Measurements from ENCODE around the gene CCR4. TPM values are rescaled to one million over a fixed set of nuclear protein-coding genes. Genes with fewer than 3 reads are reported as not detected.

CCR4 gene
- total and polyA plus RNA-seq, 9 of the 15 experiments (the other 6 are each of a cell fraction or from before 2014, with no cell fraction given), result 0.04 to 0.47 (median 0.25) TPM; not detected in 1

DNA sequence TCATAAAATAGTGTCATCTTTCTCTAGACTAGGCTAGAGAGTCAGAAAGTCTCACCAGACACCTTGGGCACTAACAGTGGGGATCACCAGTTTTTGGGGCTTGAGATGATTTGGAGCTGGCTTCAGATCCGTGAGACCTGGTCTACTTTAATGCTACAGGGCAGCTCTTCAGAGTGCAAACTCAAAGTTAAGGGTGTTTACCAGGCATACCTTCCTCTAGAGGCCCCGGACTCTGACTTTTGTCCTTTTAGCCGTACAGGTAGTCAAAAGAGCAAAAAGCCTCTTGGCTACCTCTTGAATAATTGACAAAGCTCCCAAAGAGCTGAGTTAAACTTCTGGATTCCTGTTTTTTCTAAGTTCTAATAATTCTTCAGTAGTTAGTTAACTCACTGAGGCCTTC, 41.4 kb upstream of the CCR4 start (continued):
- TF ChIP-seq, protein P1, sequence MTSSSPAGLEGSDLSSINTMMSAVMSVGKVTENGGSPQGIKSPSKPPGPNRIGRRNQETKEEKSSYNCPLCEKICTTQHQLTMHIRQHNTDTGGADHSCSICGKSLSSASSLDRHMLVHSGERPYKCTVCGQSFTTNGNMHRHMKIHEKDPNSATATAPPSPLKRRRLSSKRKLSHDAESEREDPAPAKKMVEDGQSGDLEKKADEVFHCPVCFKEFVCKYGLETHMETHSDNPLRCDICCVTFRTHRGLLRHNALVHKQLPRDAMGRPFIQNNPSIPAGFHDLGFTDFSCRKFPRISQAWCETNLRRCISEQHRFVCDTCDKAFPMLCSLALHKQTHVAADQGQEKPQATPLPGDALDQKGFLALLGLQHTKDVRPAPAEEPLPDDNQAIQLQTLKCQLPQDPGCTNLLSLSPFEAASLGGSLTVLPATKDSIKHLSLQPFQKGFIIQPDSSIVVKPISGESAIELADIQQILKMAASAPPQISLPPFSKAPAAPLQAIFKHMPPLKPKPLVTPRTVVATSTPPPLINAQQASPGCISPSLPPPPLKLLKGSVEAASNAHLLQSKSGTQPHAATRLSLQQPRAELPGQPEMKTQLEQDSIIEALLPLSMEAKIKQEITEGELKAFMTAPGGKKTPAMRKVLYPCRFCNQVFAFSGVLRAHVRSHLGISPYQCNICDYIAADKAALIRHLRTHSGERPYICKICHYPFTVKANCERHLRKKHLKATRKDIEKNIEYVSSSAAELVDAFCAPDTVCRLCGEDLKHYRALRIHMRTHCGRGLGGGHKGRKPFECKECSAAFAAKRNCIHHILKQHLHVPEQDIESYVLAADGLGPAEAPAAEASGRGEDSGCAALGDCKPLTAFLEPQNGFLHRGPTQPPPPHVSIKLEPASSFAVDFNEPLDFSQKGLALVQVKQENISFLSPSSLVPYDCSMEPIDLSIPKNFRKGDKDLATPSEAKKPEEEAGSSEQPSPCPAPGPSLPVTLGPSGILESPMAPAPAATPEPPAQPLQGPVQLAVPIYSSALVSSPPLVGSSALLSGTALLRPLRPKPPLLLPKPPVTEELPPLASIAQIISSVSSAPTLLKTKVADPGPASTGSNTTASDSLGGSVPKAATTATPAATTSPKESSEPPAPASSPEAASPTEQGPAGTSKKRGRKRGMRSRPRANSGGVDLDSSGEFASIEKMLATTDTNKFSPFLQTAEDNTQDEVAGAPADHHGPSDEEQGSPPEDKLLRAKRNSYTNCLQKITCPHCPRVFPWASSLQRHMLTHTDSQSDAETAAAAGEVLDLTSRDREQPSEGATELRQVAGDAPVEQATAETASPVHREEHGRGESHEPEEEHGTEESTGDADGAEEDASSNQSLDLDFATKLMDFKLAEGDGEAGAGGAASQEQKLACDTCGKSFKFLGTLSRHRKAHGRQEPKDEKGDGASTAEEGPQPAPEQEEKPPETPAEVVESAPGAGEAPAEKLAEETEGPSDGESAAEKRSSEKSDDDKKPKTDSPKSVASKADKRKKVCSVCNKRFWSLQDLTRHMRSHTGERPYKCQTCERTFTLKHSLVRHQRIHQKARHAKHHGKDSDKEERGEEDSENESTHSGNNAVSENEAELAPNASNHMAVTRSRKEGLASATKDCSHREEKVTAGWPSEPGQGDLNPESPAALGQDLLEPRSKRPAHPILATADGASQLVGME (CRISPR knock-in tag; IDR thresholded peaks at IDR 0.05), result no peak
- TF ChIP-seq ZFPM2 (CRISPR knock-in tag; IDR thresholded peaks at IDR 0.05) (no peak), KAT2B (IDR thresholded peaks at IDR 0.05; ENCODE audit: low read depth, low read length) (no peak), TEAD2 (tag; IDR thresholded peaks at IDR 0.05) (no peak)

DNA sequence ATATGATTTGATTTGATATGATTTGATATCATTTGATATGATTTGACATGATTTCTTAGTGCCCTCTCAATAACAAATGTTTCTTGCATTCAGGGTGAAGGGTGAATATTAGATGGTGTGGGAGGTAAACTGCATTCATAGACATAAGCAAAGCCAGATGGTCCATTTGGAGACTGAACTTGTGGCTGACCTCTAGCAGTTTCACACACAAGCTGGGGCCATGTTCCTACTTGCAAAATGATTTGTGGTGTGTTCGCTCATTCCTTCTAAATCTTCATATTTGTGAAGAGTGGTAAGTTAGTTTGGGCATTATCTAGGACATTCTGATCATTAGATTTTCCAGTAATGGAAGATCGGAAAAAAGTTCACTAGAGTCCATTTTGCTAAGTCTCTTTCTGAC, 40.5 kb upstream of the CCR4 start:
- in situ Hi-C loops (cut with MboI), result no loop called here
- TF ChIP-seq PTRF (tag; IDR thresholded peaks at IDR 0.05) (no peak), KAT7 (CRISPR knock-in tag; IDR thresholded peaks at IDR 0.05; ENCODE audit: borderline replicate concordance) (no peak), FOXK2 (conservative IDR thresholded peaks at IDR 0.05 in 1 of 2, IDR thresholded peaks at IDR 0.05 in 1 of 2; ENCODE audit: low read depth in 2 of 2) (no peak), CAMTA2 (CRISPR knock-in tag; conservative IDR thresholded peaks at IDR 0.05) (no peak)
- TF ChIP-seq, protein P2, sequence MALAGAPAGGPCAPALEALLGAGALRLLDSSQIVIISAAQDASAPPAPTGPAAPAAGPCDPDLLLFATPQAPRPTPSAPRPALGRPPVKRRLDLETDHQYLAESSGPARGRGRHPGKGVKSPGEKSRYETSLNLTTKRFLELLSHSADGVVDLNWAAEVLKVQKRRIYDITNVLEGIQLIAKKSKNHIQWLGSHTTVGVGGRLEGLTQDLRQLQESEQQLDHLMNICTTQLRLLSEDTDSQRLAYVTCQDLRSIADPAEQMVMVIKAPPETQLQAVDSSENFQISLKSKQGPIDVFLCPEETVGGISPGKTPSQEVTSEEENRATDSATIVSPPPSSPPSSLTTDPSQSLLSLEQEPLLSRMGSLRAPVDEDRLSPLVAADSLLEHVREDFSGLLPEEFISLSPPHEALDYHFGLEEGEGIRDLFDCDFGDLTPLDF (CRISPR knock-in tag; IDR thresholded peaks at IDR 0.05), result no peak
- TF ChIP-seq, protein P3, sequence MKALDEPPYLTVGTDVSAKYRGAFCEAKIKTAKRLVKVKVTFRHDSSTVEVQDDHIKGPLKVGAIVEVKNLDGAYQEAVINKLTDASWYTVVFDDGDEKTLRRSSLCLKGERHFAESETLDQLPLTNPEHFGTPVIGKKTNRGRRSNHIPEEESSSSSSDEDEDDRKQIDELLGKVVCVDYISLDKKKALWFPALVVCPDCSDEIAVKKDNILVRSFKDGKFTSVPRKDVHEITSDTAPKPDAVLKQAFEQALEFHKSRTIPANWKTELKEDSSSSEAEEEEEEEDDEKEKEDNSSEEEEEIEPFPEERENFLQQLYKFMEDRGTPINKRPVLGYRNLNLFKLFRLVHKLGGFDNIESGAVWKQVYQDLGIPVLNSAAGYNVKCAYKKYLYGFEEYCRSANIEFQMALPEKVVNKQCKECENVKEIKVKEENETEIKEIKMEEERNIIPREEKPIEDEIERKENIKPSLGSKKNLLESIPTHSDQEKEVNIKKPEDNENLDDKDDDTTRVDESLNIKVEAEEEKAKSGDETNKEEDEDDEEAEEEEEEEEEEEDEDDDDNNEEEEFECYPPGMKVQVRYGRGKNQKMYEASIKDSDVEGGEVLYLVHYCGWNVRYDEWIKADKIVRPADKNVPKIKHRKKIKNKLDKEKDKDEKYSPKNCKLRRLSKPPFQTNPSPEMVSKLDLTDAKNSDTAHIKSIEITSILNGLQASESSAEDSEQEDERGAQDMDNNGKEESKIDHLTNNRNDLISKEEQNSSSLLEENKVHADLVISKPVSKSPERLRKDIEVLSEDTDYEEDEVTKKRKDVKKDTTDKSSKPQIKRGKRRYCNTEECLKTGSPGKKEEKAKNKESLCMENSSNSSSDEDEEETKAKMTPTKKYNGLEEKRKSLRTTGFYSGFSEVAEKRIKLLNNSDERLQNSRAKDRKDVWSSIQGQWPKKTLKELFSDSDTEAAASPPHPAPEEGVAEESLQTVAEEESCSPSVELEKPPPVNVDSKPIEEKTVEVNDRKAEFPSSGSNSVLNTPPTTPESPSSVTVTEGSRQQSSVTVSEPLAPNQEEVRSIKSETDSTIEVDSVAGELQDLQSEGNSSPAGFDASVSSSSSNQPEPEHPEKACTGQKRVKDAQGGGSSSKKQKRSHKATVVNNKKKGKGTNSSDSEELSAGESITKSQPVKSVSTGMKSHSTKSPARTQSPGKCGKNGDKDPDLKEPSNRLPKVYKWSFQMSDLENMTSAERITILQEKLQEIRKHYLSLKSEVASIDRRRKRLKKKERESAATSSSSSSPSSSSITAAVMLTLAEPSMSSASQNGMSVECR (CRISPR knock-in tag; IDR thresholded peaks at IDR 0.05), result no peak

More for the DNA sequence above, 40.5 kb upstream of the CCR4 start:
- intact Hi-C loops (cut with micrococcal nuclease), result no loop called here
- Histone ChIP-seq H3K4me3 (no peak overlapping the region), H4K20me1 (replicated peaks; ENCODE audit: control insufficient read depth, insufficient read depth, low read length) (no peaks in the 10 kb centered on the region), H3K9me1 (ENCODE audit: control insufficient read depth, insufficient read depth, low read length) (no peaks in the 10 kb centered on the region), H3K36me3 (ENCODE audit: control insufficient read depth, insufficient read depth, low read length) (no peaks in the 10 kb centered on the region), H2AFZ (ENCODE audit: low read depth, low read length) (no peak overlapping the region), H3K79me2 (ENCODE audit: control insufficient read depth, insufficient read depth, low read length) (no peaks in the 10 kb centered on the region), H3K27ac (ENCODE audit: extremely low read depth, low read depth, low read length) (no peak overlapping the region), H3K4me1 (replicated peaks in 1 of 2; ENCODE audit: control insufficient read depth in 2 of 2, insufficient read depth in 2 of 2, low read length in 2 of 2) (no peaks in the 10 kb centered on the region), H3K4me2 (ENCODE audit: insufficient read depth, low read length) (no peak overlapping the region), H3K27me3 (ENCODE audit: control insufficient read depth in 2 of 2, insufficient read depth in 2 of 2, low read length in 2 of 2) (peaks cover 2 to 9% of the 10 kb centered on the region in 2 experiments; a peak in 3 of 5 replicates), H3K9ac (ENCODE audit: insufficient read depth in 1 of 2, low read depth in 2 of 2, low read length in 2 of 2) (no peak overlapping the region), H3K9me3 (replicated peaks; ENCODE audit: control insufficient read depth, insufficient read depth, low read depth, low read length) (no peaks in the 10 kb centered on the region)
- FAIRE-seq, result no peak
- CTCF ChIA-PET (ENCODE audit: low intra/inter-chr PET ratio), result no interaction called here
- ATAC-seq, result no peak
- 3% methylated on average over 2 of the region's 2 CpGs for WGBS (ENCODE audit: insufficient coverage, low coverage, missing lambda C conversion rate)
- DNase-seq (ENCODE audit: extremely low read depth in 1 of 4, low spot score in 3 of 4), result peak in 1 of 4 experiments; percentile 2
- POLR2A ChIA-PET, result no interaction called here
- BruUV-seq (replicated peaks), result no TSS peak

Measured in K562 (cell line).